BJ (cell line): ENCODE results near the gene DDC. TPM values are rescaled to one million over a fixed set of nuclear protein-coding genes. Genes with fewer than 3 reads are reported as not detected.

Source experiments
- CTCF ChIA-PET: fragments of 350-600 bp; formaldehyde crosslinking; extraction: SDS; loops from one replicate; lab custom pipeline; 2021; ENCODE audit warnings: antibody characterized with exemption, inconsistent platforms; lab: Yijun Ruan, JAX
- POLR2A ChIA-PET: fragments of 300-600 bp; sonication (Branson Sonifier 250); formaldehyde crosslinking; extraction: SDS; loops from one replicate; lab custom pipeline; 2021; ENCODE audit warnings: antibody characterized with exemption; lab: Charles Lee
- DNase-seq: peaks from one replicate; pipeline ENCODE4 v3.0.0-alpha.2; 2011; ENCODE audit warnings: low read depth
- H3K27me3 ChIP-seq: 2 replicates; pipeline ENCODE4 v1.6.0; 2011; ENCODE audit warnings: low read length; ENCODE audit not compliant: control insufficient read depth, insufficient read depth
- H3K36me3 ChIP-seq: 2 replicates; pipeline ENCODE4 v1.5.1; 2011; ENCODE audit warnings: low read length; ENCODE audit not compliant: control insufficient read depth, insufficient read depth
- H3K4me3 ChIP-seq: 2 replicates; pipeline ENCODE4 v1.5.1; 2011; ENCODE audit warnings: low read depth, mild to moderate bottlenecking, control low read depth, low read length
- polyA plus RNA-seq: library from polyadenylated mRNA; depleted of rRNA; stranded (reverse); fragments of >200 nt; gene quantifications from 2 replicates; pipeline ENCODE4 v1.2.3, GENCODE V29; 2011
- TF ChIP-seq, protein P1 (sequence below): IDR thresholded peaks from 2 replicates; pipeline ENCODE4 v1.5.1; 2011; ENCODE audit warnings: low read depth, mild to moderate bottlenecking, control low read depth, inconsistent platforms, low read length, moderate library complexity; ENCODE audit not compliant: insufficient read depth

DDC gene
- polyA plus RNA-seq, 1 experiment = not detected

DNA sequence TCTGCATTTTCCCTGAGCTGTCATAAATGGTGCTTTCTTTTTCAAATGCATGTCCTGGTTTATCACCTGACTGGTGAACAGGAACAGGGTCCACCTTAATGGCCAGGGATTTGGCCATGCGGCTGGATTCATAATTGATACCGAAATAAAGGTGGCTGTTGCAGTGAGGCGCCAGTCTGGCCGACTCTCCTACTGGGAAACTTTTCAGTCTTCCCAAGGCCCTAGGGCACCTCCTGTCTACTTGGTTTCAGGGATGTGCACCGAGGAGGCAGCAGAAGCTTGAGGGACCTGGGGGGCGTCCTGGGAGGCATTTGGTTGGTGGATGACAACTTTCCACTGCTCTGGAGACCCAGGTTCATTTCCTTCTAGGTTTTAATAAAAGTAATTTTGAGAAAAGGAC lies 68.6 kb downstream of the DDC start:
- TF ChIP-seq, protein P1, sequence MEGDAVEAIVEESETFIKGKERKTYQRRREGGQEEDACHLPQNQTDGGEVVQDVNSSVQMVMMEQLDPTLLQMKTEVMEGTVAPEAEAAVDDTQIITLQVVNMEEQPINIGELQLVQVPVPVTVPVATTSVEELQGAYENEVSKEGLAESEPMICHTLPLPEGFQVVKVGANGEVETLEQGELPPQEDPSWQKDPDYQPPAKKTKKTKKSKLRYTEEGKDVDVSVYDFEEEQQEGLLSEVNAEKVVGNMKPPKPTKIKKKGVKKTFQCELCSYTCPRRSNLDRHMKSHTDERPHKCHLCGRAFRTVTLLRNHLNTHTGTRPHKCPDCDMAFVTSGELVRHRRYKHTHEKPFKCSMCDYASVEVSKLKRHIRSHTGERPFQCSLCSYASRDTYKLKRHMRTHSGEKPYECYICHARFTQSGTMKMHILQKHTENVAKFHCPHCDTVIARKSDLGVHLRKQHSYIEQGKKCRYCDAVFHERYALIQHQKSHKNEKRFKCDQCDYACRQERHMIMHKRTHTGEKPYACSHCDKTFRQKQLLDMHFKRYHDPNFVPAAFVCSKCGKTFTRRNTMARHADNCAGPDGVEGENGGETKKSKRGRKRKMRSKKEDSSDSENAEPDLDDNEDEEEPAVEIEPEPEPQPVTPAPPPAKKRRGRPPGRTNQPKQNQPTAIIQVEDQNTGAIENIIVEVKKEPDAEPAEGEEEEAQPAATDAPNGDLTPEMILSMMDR = no peak
- CTCF ChIA-PET = interaction anchor here (0.6 to 2.1 kb wide), 3 partner anchors 9 to 136 kb away, joined by 3 to 5 read pairs (median 5); no protein-coding TSS in a partner anchor
- no peak overlapping the region for H3K4me3 ChIP-seq
- no peak for DNase-seq
- POLR2A ChIA-PET = no interaction called here
- H3K36me3 ChIP-seq = no peaks in the 10 kb centered on the region
- H3K27me3 ChIP-seq = no peaks in the 10 kb centered on the region

- ChIA-PET CTCF (interaction anchor here (0.6 to 2.1 kb wide), 2 partner anchors 77 to 137 kb away, joined by 3 to 5 read pairs; no protein-coding TSS in a partner anchor), POLR2A (no interaction called here)
- Histone ChIP-seq H3K27me3 (no peaks in the 10 kb centered on the region), H3K36me3 (no peaks in the 10 kb centered on the region), H3K4me3 (no peak overlapping the region)
- DNase-seq = no peak
- TF ChIP-seq, protein P1 = no peak
Observed at GRCh38 chr7:50495746-50496145, 69.5 kb downstream of the DDC start.

- no peaks in the 10 kb centered on the region for H3K36me3 ChIP-seq
- TF ChIP-seq, protein P1 = no peak
- CTCF ChIA-PET = no interaction called here
- H3K4me3 ChIP-seq = no peak overlapping the region
- H3K27me3 ChIP-seq = no peaks in the 10 kb centered on the region
- no peak for DNase-seq
- POLR2A ChIA-PET = no interaction called here
Observed at GRCh38 chr7:50492770-50493519, 72.3 kb downstream of the DDC start.

GRCh38 chr7:50491943-50492342 lies 73.3 kb downstream of the DDC start:
- ChIA-PET CTCF (no interaction called here), POLR2A (no interaction called here)
- Histone ChIP-seq H3K36me3 (no peaks in the 10 kb centered on the region), H3K4me3 (no peak overlapping the region), H3K27me3 (no peaks in the 10 kb centered on the region)
- no peak for DNase-seq
- TF ChIP-seq, protein P1 = no peak

- POLR2A ChIA-PET = no interaction called here
- TF ChIP-seq, protein P1 = no peak
- Histone ChIP-seq H3K36me3 (no peaks in the 10 kb centered on the region), H3K27me3 (0 out of 2 replicates have a peak, but pooled peaks cover 1% of the 10 kb centered on the region), H3K4me3 (no peak overlapping the region)
- CTCF ChIA-PET = interaction anchor here (0.6 kb wide), 1 partner anchor 127 kb away, joined by 3 read pairs; no protein-coding TSS in a partner anchor
- DNase-seq = no peak
Observed at GRCh38 chr7:50491209-50491608, 74.0 kb downstream of the DDC start.
